IMR-90 (cell line): ENCODE measurements around the gene MDFIC2. TPM values are rescaled to one million over a fixed set of nuclear protein-coding genes. Genes with fewer than 3 reads are reported as not detected.

Experiments
- ATAC-seq: fragments of 200-7000 bp; cut with Tn5 transposase; 2 replicates; pipeline ENCODE4 v1.9.1; 2020; ENCODE audit warnings: low read depth, mild to moderate bottlenecking, moderate library complexity
- BruUV-seq: library from RNA; stranded (reverse); fragments of 400-500 nt; replicated peaks from 2 replicates; lab custom pipeline; 2021; lab: Mats Ljungman, UMichigan
- CTCF ChIA-PET: fragments of 300-600 bp; formaldehyde crosslinking; extraction: SDS; loops from one replicate; lab custom pipeline; 2021; ENCODE audit warnings: antibody characterized with exemption; lab: Yijun Ruan, JAX
- POLR2A ChIA-PET: fragments of 300-600 bp; sonication (Branson Sonifier 250); formaldehyde crosslinking; loops from one replicate; lab custom pipeline; 2022; ENCODE audit warnings: antibody characterized with exemption; ENCODE audit not compliant: unreplicated experiment; lab: Charles Lee
- DNase-seq: peaks from one replicate; pipeline ENCODE4 v3.0.0; 2013
- H2AFZ ChIP-seq: replicated peaks from 2 replicates; pipeline ENCODE3; 2013; ENCODE audit warnings: low read length, mild to moderate bottlenecking; ENCODE audit not compliant: poor library complexity
- H2AK5ac ChIP-seq: 2 replicates; pipeline ENCODE4 v1.6.1; 2013; ENCODE audit warnings: low read depth, low read length, inconsistent platforms
- H2AK9ac ChIP-seq: replicated peaks from 2 replicates; pipeline ENCODE3; 2013; ENCODE audit warnings: mild to moderate bottlenecking, low read depth, low read length, moderate library complexity; ENCODE audit not compliant: poor library complexity
- H2BK120ac ChIP-seq: 2 replicates; pipeline ENCODE4 v1.6.1; 2013; ENCODE audit warnings: low read depth, low read length, inconsistent platforms
- H2BK15ac ChIP-seq: 3 replicates; pipeline ENCODE4 v1.6.1; 2013; ENCODE audit warnings: low read depth, low read length, inconsistent platforms
- H2BK20ac ChIP-seq: 2 replicates; pipeline ENCODE4 v1.6.1; 2013; ENCODE audit warnings: low read depth, mild to moderate bottlenecking, inconsistent platforms, low read length, moderate library complexity
- H2BK5ac ChIP-seq: 2 replicates; pipeline ENCODE4 v1.6.1; 2013; ENCODE audit warnings: mild to moderate bottlenecking, low read depth, low read length, inconsistent platforms; ENCODE audit not compliant: poor library complexity, severe bottlenecking
- H3K14ac ChIP-seq: replicated peaks from 2 replicates; pipeline ENCODE4 v1.6.1; 2013; ENCODE audit warnings: low read depth, low read length, inconsistent platforms
- H3K18ac ChIP-seq: 2 replicates; pipeline ENCODE4 v1.6.1; 2013; ENCODE audit warnings: low read depth, low read length, control low read depth
- H3K23ac ChIP-seq: 2 replicates; pipeline ENCODE4 v1.6.1; 2013; ENCODE audit warnings: low read depth, low read length, inconsistent platforms
- H3K27ac ChIP-seq: 2 replicates; pipeline ENCODE4 v1.5.1; 2013; ENCODE audit warnings: mild to moderate bottlenecking, control low read depth, low read length; ENCODE audit not compliant: insufficient read depth
- H3K27me3 ChIP-seq: 2 replicates; pipeline ENCODE4 v1.6.1; 2013; ENCODE audit warnings: low read length; ENCODE audit not compliant: control insufficient read depth, insufficient read depth
- H3K36me3 ChIP-seq: 2 replicates; pipeline ENCODE4 v1.6.1; 2013; ENCODE audit warnings: low read length, mixed read lengths; ENCODE audit not compliant: control insufficient read depth, insufficient read depth
- H3K4ac ChIP-seq: 2 replicates; pipeline ENCODE4 v1.6.1; 2013; ENCODE audit warnings: low read depth, low read length, inconsistent platforms
- H3K4me1 ChIP-seq: 2 replicates; pipeline ENCODE4 v1.6.1; 2013; ENCODE audit warnings: low read length, mixed read lengths; ENCODE audit not compliant: control insufficient read depth, insufficient read depth
- H3K4me2 ChIP-seq: 2 replicates; pipeline ENCODE4 v1.6.1; 2013; ENCODE audit warnings: low read depth, mild to moderate bottlenecking, control low read depth, low read length, moderate library complexity
- H3K4me3 ChIP-seq: 2 replicates; pipeline ENCODE4 v1.5.1; 2013; ENCODE audit warnings: low read depth, mild to moderate bottlenecking, control low read depth, low read length, moderate library complexity; ENCODE audit not compliant: insufficient read depth
- H3K56ac ChIP-seq: 2 replicates; pipeline ENCODE4 v1.6.1; 2013; ENCODE audit warnings: low read length, inconsistent platforms; ENCODE audit not compliant: insufficient read depth; ENCODE audit errors: extremely low read depth
- H3K79me1 ChIP-seq, 2 experiments: 2 replicates each; pipeline ENCODE4 v1.6.1; 2013; ENCODE audit warnings: low read length in 2 of 2, inconsistent platforms in 1 of 2, low read depth in 1 of 2
- H3K9ac ChIP-seq: 2 replicates; pipeline ENCODE4 v1.6.1; 2013; ENCODE audit warnings: low read depth, low read length, control low read depth
- H3K9me1 ChIP-seq: 2 replicates; pipeline ENCODE4 v1.6.1; 2013; ENCODE audit warnings: low read length, inconsistent platforms; ENCODE audit not compliant: insufficient read depth
- H3K9me3 ChIP-seq: 2 replicates; pipeline ENCODE4 v1.6.1; 2013; ENCODE audit warnings: low read length; ENCODE audit not compliant: control insufficient read depth, insufficient read depth
- H4K20me1 ChIP-seq: 2 replicates; pipeline ENCODE4 v1.6.1; 2013; ENCODE audit warnings: low read length, inconsistent platforms; ENCODE audit not compliant: insufficient read depth
- H4K5ac ChIP-seq: 2 replicates; pipeline ENCODE4 v1.6.1; 2013; ENCODE audit warnings: mild to moderate bottlenecking, low read depth, low read length, control low read depth
- H4K8ac ChIP-seq, 2 experiments: 2 replicates each; pipeline ENCODE4 v1.6.1; 2013; ENCODE audit warnings: low read depth in 2 of 2, low read length in 2 of 2, control low read depth in 1 of 2, inconsistent platforms in 1 of 2
- H4K91ac ChIP-seq: 2 replicates; pipeline ENCODE4 v1.6.1; 2013; ENCODE audit warnings: low read depth, low read length, inconsistent platforms; ENCODE audit not compliant: insufficient read depth
- BHLHE40 ChIP-seq: fragments of 150-350 bp; IDR thresholded peaks from 2 replicates; pipeline ENCODE4 v1.6.1; 2016; ENCODE audit warnings: mild to moderate bottlenecking, low read depth, low read length
- CEBPB ChIP-seq: IDR thresholded peaks from 2 replicates; pipeline ENCODE4 v1.6.1; 2012; ENCODE audit warnings: low read depth, low read length, improper control_type of control experiment
- CTCF ChIP-seq: conservative IDR thresholded peaks from 2 replicates; pipeline ENCODE4 v1.5.1; 2012; ENCODE audit warnings: mild to moderate bottlenecking, low read depth, low read length, improper control_type of control experiment
- ELK1 ChIP-seq: fragments of 150-350 bp; IDR thresholded peaks from 2 replicates; pipeline ENCODE4 v1.6.1; 2016; ENCODE audit warnings: low read depth, mild to moderate bottlenecking, low read length, moderate library complexity, borderline replicate concordance
- NFE2L2 ChIP-seq: fragments of 150-350 bp; IDR thresholded peaks from 2 replicates; pipeline ENCODE4 v1.6.1; 2016; ENCODE audit warnings: low read depth, mild to moderate bottlenecking, low read length
- RAD21 ChIP-seq: IDR thresholded peaks from 2 replicates; pipeline ENCODE4 v1.6.1; 2012; ENCODE audit warnings: low read length, improper control_type of control experiment
- RCOR1 ChIP-seq: IDR thresholded peaks from 2 replicates; pipeline ENCODE4 v1.6.1; 2012; ENCODE audit warnings: mild to moderate bottlenecking, low read length, improper control_type of control experiment; ENCODE audit not compliant: insufficient replicate concordance
- RFX5 ChIP-seq: IDR thresholded peaks from 2 replicates; pipeline ENCODE4 v1.8.0; 2012; ENCODE audit warnings: low read depth, mild to moderate bottlenecking, low read length, moderate library complexity
- SMC3 ChIP-seq: fragments of 150-350 bp; IDR thresholded peaks from 2 replicates; pipeline ENCODE4 v1.6.1; 2016; ENCODE audit warnings: low read depth, mild to moderate bottlenecking, antibody characterized with exemption, low read length, moderate library complexity
- WGBS, 2 experiments: methylation state at CpG; one replicate each; pipeline versions ENCODE4 v1.1.5 to v1.1.7; 2013; ENCODE audit warnings: missing lambda C conversion rate in 2 of 2; ENCODE audit not compliant: insufficient read length in 1 of 2; ENCODE audit errors: extremely low coverage in 2 of 2; 5-methylcytosine and 5-hydroxymethylcytosine counted together
- dilution Hi-C: fragments of 300-500 bp; cut with HindIII; formaldehyde crosslinking; loops from one replicate; pipeline ENCODE4 v1.14.3; 2018; ENCODE audit warnings: low sequenced_read_pairs; ENCODE audit not compliant: unreplicated experiment
- in situ Hi-C: fragments of 300-500 bp; cut with MboI; formaldehyde crosslinking; loops from 3 replicates; pipeline ENCODE4 v1.14.3; 2019; ENCODE audit warnings: low sequenced_read_pairs, inconsistent platforms, mixed read lengths
- intact Hi-C: fragments of 100-400 bp; cut with micrococcal nuclease; formaldehyde crosslinking; loops from 2 replicates; pipeline ENCODE4 v1.10.0; 2022
- polyA plus RNA-seq, 3 experiments: library from polyadenylated mRNA; depleted of rRNA; stranded (reverse); fragments of >200 nt; gene quantifications; 2 replicates each; pipeline ENCODE4 v1.2.3, GENCODE V29; 2012; ENCODE audit warnings: low replicate concordance in 1 of 3
- total RNA-seq: library from RNA; depleted of rRNA; stranded (reverse); fragments of >200 nt; gene quantifications from 2 replicates; pipeline ENCODE4 v1.2.3, GENCODE V29; 2012

Gene MDFIC2
- total and polyA plus RNA-seq, 2 of the 4 experiments (the other 2 are of a cell fraction) = not detected

- Histone ChIP-seq H4K20me1 (no peaks in the 10 kb centered on the region), H4K91ac (no peak overlapping the region), H3K9ac (no peak overlapping the region), H3K56ac (no peak overlapping the region), H3K9me3 (no peaks in the 10 kb centered on the region), H3K36me3 (no peaks in the 10 kb centered on the region), H3K27me3 (peaks cover 4% of the 10 kb centered on the region), H4K8ac (no peak overlapping the region), H2AFZ (no peak overlapping the region), H3K79me1 (no peaks in the 10 kb centered on the region), H3K4me2 (no peak overlapping the region), H3K4me3 (no peak overlapping the region), H3K23ac (no peak overlapping the region), H4K5ac (no peak overlapping the region), H2AK5ac (no peak overlapping the region), H3K14ac (no peak overlapping the region), H3K4me1 (no peaks in the 10 kb centered on the region), H2BK5ac (no peak overlapping the region), H3K27ac (no peak overlapping the region), H3K9me1 (no peaks in the 10 kb centered on the region), H2BK20ac (no peak overlapping the region), H2BK15ac (no peak overlapping the region), H3K4ac (no peak overlapping the region), H2BK120ac (no peak overlapping the region), H3K18ac (no peak overlapping the region), H2AK9ac (no peak overlapping the region)
- ChIA-PET POLR2A (interaction anchor here (0.5 kb wide), 1 partner anchor 26 kb away, joined by 5 read pairs; no protein-coding TSS in a partner anchor), CTCF (no interaction called here)
- ATAC-seq = no peak
- no TSS peak for BruUV-seq
- dilution Hi-C loops (no loop called here), in situ Hi-C loops (no loop called here), intact Hi-C loops (no loop called here)
- no peak for TF ChIP-seq RFX5
- no peak for TF ChIP-seq NFE2L2
- no peak for TF ChIP-seq RCOR1
- TF ChIP-seq CTCF = no peak
- TF ChIP-seq BHLHE40 = no peak
- no peak for TF ChIP-seq CEBPB
- TF ChIP-seq ELK1 = no peak
- no peak for TF ChIP-seq RAD21
- TF ChIP-seq SMC3 = no peak
- no CpG with 5 or more reads among the region's 2 CpGs for WGBS, 2 experiments
- DNase-seq = no peak
Observed at GRCh38 chr3:70186221-70186620, 126.2 kb downstream of the MDFIC2 start.
